K562 (cell line): ENCODE data around the gene OTOG. TPM values are rescaled to one million over a fixed set of nuclear protein-coding genes. Genes with fewer than 3 reads are reported as not detected.

Experiments used
- ATAC-seq: fragments of 200-7000 bp; cut with Tn5 transposase; 3 replicates; pipeline ENCODE4 v1.9.1; 2020; ENCODE audit warnings: moderate library complexity
- BruUV-seq: library from RNA; stranded (reverse); fragments of 400-500 nt; replicated peaks from 2 replicates; lab custom pipeline; 2021; lab: Mats Ljungman, UMichigan
- CTCF ChIA-PET: fragments of 300-600 bp; formaldehyde crosslinking; extraction: SDS; loops from one replicate; lab custom pipeline; 2021; ENCODE audit warnings: low intra/inter-chr PET ratio; lab: Yijun Ruan, JAX
- POLR2A ChIA-PET: fragments of 300-600, 350-650 bp; sonication (Branson Sonifier 250); formaldehyde crosslinking; extraction: SDS; loops from one replicate; lab custom pipeline; 2021; ENCODE audit warnings: antibody characterized with exemption, inconsistent platforms; lab: Yijun Ruan, JAX
- DNase-seq, 4 experiments: peaks; one replicate each; pipeline versions ENCODE4 v3.0.0 to v3.0.0-alpha.2; 2011 to 2018; ENCODE audit warnings: low spot score in 3 of 4, mixed read lengths in 3 of 4; ENCODE audit errors: extremely low read depth in 1 of 4
- FAIRE-seq: peaks from 2 replicates; lab custom pipeline; 2011; peaks lifted over from hg19 to GRCh38; lab: Jason Lieb, UNC
- H2AFZ ChIP-seq: 2 replicates; pipeline ENCODE4 v1.6.0; 2011; ENCODE audit warnings: low read depth, low read length, control low read depth, inconsistent platforms
- H3K27ac ChIP-seq: fragments of 200-600 bp; 3 replicates; pipeline ENCODE4 v1.8.0; 2011; ENCODE audit warnings: low read depth, mild to moderate bottlenecking, control low read depth, inconsistent platforms, low read length, moderate library complexity, mixed read lengths; ENCODE audit errors: extremely low read depth
- H3K27me3 ChIP-seq, 2 experiments: fragments of 300-600 bp in 1 of 2; 2 replicates in 1 of 2; 3 replicates in 1 of 2; pipeline versions ENCODE4 v1.6.0 to v1.8.0; 2011; ENCODE audit warnings: inconsistent platforms in 2 of 2, low read length in 2 of 2, mild to moderate bottlenecking in 1 of 2, mixed read lengths in 1 of 2, moderate library complexity in 1 of 2; ENCODE audit not compliant: control insufficient read depth in 2 of 2, insufficient read depth in 2 of 2
- H3K36me3 ChIP-seq: fragments of 300-600 bp; 3 replicates; pipeline ENCODE4 v1.8.0; 2011; ENCODE audit warnings: mild to moderate bottlenecking, low read length, inconsistent platforms; ENCODE audit not compliant: control insufficient read depth, insufficient read depth
- H3K4me1 ChIP-seq, 2 experiments: fragments of 200-600 bp in 1 of 2; replicated peaks in 1 of 2; 2 replicates in 1 of 2; 3 replicates in 1 of 2; pipeline versions ENCODE4 v1.5.1 to v1.8.0; 2011; ENCODE audit warnings: inconsistent platforms in 2 of 2, low read length in 2 of 2, mild to moderate bottlenecking in 1 of 2, mixed read lengths in 1 of 2, moderate library complexity in 1 of 2; ENCODE audit not compliant: control insufficient read depth in 2 of 2, insufficient read depth in 2 of 2
- H3K4me2 ChIP-seq: 2 replicates; pipeline ENCODE4 v1.6.1; 2011; ENCODE audit warnings: low read length, control low read depth, inconsistent platforms, mixed read lengths; ENCODE audit not compliant: insufficient read depth
- H3K4me3 ChIP-seq: fragments of 200-600 bp; sonication (generic), shearing (Covaris generic); 2 replicates; pipeline ENCODE4 v1.5.1; 2016; ENCODE audit warnings: control low read depth, inconsistent platforms
- H3K79me2 ChIP-seq: fragments of 200-600 bp; 3 replicates; pipeline ENCODE4 v1.8.0; 2011; ENCODE audit warnings: low read length, inconsistent platforms; ENCODE audit not compliant: control insufficient read depth, insufficient read depth
- H3K9ac ChIP-seq, 2 experiments: 2 replicates each; pipeline versions ENCODE4 v1.6.0 to v1.6.1; 2011; ENCODE audit warnings: low read depth in 2 of 2, low read length in 2 of 2, control low read depth in 1 of 2, inconsistent platforms in 1 of 2, mild to moderate bottlenecking in 1 of 2, mixed read lengths in 1 of 2; ENCODE audit not compliant: insufficient read depth in 1 of 2
- H3K9me1 ChIP-seq: one replicate; pipeline ENCODE4 v1.6.0; 2011; ENCODE audit warnings: inconsistent platforms, mild to moderate bottlenecking, low read length, moderate library complexity; ENCODE audit not compliant: control insufficient read depth, insufficient read depth
- H3K9me3 ChIP-seq: replicated peaks from 2 replicates; pipeline ENCODE4 v1.5.1; 2011; ENCODE audit warnings: low read depth, low read length, inconsistent platforms; ENCODE audit not compliant: control insufficient read depth, insufficient read depth
- H4K20me1 ChIP-seq: replicated peaks from 2 replicates; pipeline ENCODE4 v1.6.1; 2011; ENCODE audit warnings: low read length, inconsistent platforms, mixed read lengths; ENCODE audit not compliant: control insufficient read depth, insufficient read depth
- DDX20 ChIP-seq: fragments of 450-650 bp; IDR thresholded peaks from 2 replicates; pipeline ENCODE4 v1.6.1; 2016; ENCODE audit warnings: missing genetic modification characterization, low read depth, mild to moderate bottlenecking, missing compliant biosample characterization, moderate library complexity
- EZH2 ChIP-seq: IDR thresholded peaks from 2 replicates; pipeline ENCODE4 v1.6.1; 2012; ENCODE audit warnings: low read depth, mild to moderate bottlenecking, inconsistent platforms, low read length, borderline replicate concordance
- JUND ChIP-seq, 2 experiments: IDR thresholded peaks; 2 replicates in 1 of 2; 3 replicates in 1 of 2; pipeline ENCODE4 v1.6.1; 2011; ENCODE audit warnings: borderline replicate concordance in 2 of 2, low read depth in 2 of 2, low read length in 2 of 2, improper control_type of control experiment in 1 of 2, missing biosample characterization in 1 of 2, missing genetic modification characterization in 1 of 2, missing genetic modification reagents in 1 of 2
- NR4A1 ChIP-seq, 2 experiments: fragments of 250-450 bp in 1 of 2; fragments of 450-650 bp in 1 of 2; sonication (Bioruptor Pico) in 1 of 2; IDR thresholded peaks; 2 replicates each; pipeline versions ENCODE4 v1.4.0 to v1.6.1; 2016 to 2020; ENCODE audit warnings: mild to moderate bottlenecking in 2 of 2, missing compliant biosample characterization in 1 of 2, missing genetic modification characterization in 1 of 2, moderate library complexity in 1 of 2
- POLR2G ChIP-seq: fragments of 200-400 bp; formaldehyde crosslinking; IDR thresholded peaks from 2 replicates; pipeline ENCODE4 v1.6.1; 2017; ENCODE audit warnings: low read depth, mild to moderate bottlenecking, antibody characterized with exemption, low read length, moderate library complexity
- RBM17 ChIP-seq: fragments of 200-400 bp; formaldehyde crosslinking; IDR thresholded peaks from 2 replicates; pipeline ENCODE4 v1.6.1; 2017; ENCODE audit warnings: low read depth, mild to moderate bottlenecking, low read length, borderline replicate concordance
- TCFL5 ChIP-seq: fragments of 250-450 bp; sonication (Bioruptor Pico); conservative IDR thresholded peaks from 2 replicates; pipeline ENCODE4 v1.6.1; 2021; ENCODE audit warnings: mild to moderate bottlenecking, moderate library complexity, matching md5 sums
- ZNF217 ChIP-seq: sonication (generic); formaldehyde crosslinking; IDR thresholded peaks from 2 replicates; pipeline ENCODE4 v1.8.0; 2022; ENCODE audit warnings: mild to moderate bottlenecking, missing genetic modification reagents
- ZNF232 ChIP-seq: sonication (generic); formaldehyde crosslinking; IDR thresholded peaks from 2 replicates; pipeline ENCODE4 v1.8.0; 2022; ENCODE audit warnings: mild to moderate bottlenecking, missing genetic modification reagents
- ZNF41 ChIP-seq: fragments of 250-450 bp; sonication (Bioruptor Pico); conservative IDR thresholded peaks from 2 replicates; pipeline ENCODE4 v1.4.0; 2020; ENCODE audit warnings: mild to moderate bottlenecking
- WGBS: fragments of 100-300 bp; shearing (Covaris generic); methylation state at CpG from one replicate; pipeline ENCODE4 v1.1.6; 2016; ENCODE audit warnings: low coverage, mixed read lengths; ENCODE audit not compliant: insufficient coverage; ENCODE audit errors: missing lambda C conversion rate; 5-methylcytosine and 5-hydroxymethylcytosine counted together
- in situ Hi-C: fragments of 300-500 bp; cut with MboI; formaldehyde crosslinking; loops from 4 replicates; pipeline ENCODE4 v1.15.0; 2018; ENCODE audit warnings: inconsistent platforms, mixed read lengths
- intact Hi-C: fragments of 100-400 bp; cut with micrococcal nuclease; formaldehyde crosslinking; loops from 2 replicates; pipeline ENCODE4 v1.14.2; 2022
- polyA plus RNA-seq, 8 experiments: library from polyadenylated mRNA; depleted of rRNA in 4 of 8; stranded (reverse) in 5 of 8; unstranded in 3 of 8; fragments of >200 nt; fragmentation: Nextera tagmentation in 2 of 8; fragmentation: Illumina TruSeq in 1 of 8; extraction: Ambion mirVana in 2 of 8; extraction: Trizol in 1 of 8; gene quantifications; 2 replicates each; pipeline versions ENCODE4 v1.2.1 to v1.2.3, GENCODE V29; 2011 to 2014; ENCODE audit warnings: inconsistent platforms in 1 of 8, missing spikeins in 1 of 8
- total RNA-seq, 7 experiments: library from RNA; depleted of rRNA in 6 of 7; stranded (reverse); fragments of >200 nt in 6 of 7; fragmentation: Illumina TruSeq in 2 of 7; extraction: Trizol in 2 of 7; gene quantifications; 2 replicates each; pipeline versions ENCODE4 v1.2.1 to v1.2.3, GENCODE V29; 2011 to 2021; ENCODE audit warnings: low replicate concordance in 1 of 7
- TF ChIP-seq, protein P1 (sequence below): fragments of 450-650 bp; IDR thresholded peaks from 2 replicates; pipeline ENCODE4 v1.6.1; 2017; ENCODE audit warnings: antibody characterized with exemption, mild to moderate bottlenecking
- TF ChIP-seq, protein P2 (sequence below): sonication (generic); formaldehyde crosslinking; IDR thresholded peaks from 2 replicates; pipeline ENCODE4 v1.8.1; 2023; ENCODE audit warnings: missing genetic modification reagents, mild to moderate bottlenecking, borderline replicate concordance

Gene OTOG
- total and polyA plus RNA-seq, 9 of the 15 experiments (the other 6 are each of a cell fraction or from before 2014, with no cell fraction given): not detected

DNA sequence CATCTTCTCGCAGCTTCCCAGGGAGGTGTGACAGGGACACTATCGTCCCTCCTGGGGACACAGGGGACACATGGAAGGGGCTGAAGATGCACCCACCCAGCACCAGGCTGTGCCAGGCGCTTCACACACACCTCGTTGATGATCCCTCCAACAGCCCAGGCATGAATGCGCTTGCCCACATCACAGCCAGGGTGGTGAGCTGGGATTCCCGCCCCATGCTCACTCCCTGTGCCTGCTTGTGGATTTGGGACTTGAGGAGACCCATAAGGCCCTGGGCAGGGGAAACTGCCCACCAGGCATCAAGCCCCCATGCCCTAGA, 57.8 kb downstream of the OTOG start:
- in situ Hi-C loops: loop anchor here (10.0 kb wide), 1 partner anchor 120 kb away; no protein-coding TSS in a partner anchor
- no peak for DNase-seq
- no peak for TF ChIP-seq DDX20 (tag)
- TF ChIP-seq, protein P1, sequence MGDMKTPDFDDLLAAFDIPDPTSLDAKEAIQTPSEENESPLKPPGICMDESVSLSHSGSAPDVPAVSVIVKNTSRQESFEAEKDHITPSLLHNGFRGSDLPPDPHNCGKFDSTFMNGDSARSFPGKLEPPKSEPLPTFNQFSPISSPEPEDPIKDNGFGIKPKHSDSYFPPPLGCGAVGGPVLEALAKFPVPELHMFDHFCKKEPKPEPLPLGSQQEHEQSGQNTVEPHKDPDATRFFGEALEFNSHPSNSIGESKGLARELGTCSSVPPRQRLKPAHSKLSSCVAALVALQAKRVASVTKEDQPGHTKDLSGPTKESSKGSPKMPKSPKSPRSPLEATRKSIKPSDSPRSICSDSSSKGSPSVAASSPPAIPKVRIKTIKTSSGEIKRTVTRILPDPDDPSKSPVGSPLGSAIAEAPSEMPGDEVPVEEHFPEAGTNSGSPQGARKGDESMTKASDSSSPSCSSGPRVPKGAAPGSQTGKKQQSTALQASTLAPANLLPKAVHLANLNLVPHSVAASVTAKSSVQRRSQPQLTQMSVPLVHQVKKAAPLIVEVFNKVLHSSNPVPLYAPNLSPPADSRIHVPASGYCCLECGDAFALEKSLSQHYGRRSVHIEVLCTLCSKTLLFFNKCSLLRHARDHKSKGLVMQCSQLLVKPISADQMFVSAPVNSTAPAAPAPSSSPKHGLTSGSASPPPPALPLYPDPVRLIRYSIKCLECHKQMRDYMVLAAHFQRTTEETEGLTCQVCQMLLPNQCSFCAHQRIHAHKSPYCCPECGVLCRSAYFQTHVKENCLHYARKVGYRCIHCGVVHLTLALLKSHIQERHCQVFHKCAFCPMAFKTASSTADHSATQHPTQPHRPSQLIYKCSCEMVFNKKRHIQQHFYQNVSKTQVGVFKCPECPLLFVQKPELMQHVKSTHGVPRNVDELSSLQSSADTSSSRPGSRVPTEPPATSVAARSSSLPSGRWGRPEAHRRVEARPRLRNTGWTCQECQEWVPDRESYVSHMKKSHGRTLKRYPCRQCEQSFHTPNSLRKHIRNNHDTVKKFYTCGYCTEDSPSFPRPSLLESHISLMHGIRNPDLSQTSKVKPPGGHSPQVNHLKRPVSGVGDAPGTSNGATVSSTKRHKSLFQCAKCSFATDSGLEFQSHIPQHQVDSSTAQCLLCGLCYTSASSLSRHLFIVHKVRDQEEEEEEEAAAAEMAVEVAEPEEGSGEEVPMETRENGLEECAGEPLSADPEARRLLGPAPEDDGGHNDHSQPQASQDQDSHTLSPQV: no peak
- TF ChIP-seq JUND (IDR thresholded peaks at IDR 0.05; ENCODE audit: borderline replicate concordance, low read depth, low read length): no peak
- no peak for TF ChIP-seq JUND (tag; IDR thresholded peaks at IDR 0.05; ENCODE audit: borderline replicate concordance, low read depth, low read length)
- TF ChIP-seq RBM17: no peak
- TF ChIP-seq NR4A1 (CRISPR knock-in tag; IDR thresholded peaks at IDR 0.05): no peak
- TF ChIP-seq NR4A1 (tag; IDR thresholded peaks at IDR 0.05): no peak
- no peak for TF ChIP-seq POLR2G
- TF ChIP-seq TCFL5 (CRISPR knock-in tag): no peak
- TF ChIP-seq ZNF217 (CRISPR knock-in tag): no peak
- TF ChIP-seq, protein P2, sequence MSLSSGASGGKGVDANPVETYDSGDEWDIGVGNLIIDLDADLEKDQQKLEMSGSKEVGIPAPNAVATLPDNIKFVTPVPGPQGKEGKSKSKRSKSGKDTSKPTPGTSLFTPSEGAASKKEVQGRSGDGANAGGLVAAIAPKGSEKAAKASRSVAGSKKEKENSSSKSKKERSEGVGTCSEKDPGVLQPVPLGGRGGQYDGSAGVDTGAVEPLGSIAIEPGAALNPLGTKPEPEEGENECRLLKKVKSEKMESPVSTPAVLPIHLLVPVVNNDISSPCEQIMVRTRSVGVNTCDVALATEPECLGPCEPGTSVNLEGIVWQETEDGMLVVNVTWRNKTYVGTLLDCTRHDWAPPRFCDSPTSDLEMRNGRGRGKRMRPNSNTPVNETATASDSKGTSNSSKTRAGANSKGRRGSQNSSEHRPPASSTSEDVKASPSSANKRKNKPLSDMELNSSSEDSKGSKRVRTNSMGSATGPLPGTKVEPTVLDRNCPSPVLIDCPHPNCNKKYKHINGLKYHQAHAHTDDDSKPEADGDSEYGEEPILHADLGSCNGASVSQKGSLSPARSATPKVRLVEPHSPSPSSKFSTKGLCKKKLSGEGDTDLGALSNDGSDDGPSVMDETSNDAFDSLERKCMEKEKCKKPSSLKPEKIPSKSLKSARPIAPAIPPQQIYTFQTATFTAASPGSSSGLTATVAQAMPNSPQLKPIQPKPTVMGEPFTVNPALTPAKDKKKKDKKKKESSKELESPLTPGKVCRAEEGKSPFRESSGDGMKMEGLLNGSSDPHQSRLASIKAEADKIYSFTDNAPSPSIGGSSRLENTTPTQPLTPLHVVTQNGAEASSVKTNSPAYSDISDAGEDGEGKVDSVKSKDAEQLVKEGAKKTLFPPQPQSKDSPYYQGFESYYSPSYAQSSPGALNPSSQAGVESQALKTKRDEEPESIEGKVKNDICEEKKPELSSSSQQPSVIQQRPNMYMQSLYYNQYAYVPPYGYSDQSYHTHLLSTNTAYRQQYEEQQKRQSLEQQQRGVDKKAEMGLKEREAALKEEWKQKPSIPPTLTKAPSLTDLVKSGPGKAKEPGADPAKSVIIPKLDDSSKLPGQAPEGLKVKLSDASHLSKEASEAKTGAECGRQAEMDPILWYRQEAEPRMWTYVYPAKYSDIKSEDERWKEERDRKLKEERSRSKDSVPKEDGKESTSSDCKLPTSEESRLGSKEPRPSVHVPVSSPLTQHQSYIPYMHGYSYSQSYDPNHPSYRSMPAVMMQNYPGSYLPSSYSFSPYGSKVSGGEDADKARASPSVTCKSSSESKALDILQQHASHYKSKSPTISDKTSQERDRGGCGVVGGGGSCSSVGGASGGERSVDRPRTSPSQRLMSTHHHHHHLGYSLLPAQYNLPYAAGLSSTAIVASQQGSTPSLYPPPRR (CRISPR knock-in tag): no peak
- TF ChIP-seq ZNF41: no peak
- TF ChIP-seq ZNF232 (CRISPR knock-in tag): no peak
- no peak for TF ChIP-seq EZH2

More for the DNA sequence above, 57.8 kb downstream of the OTOG start:
- POLR2A ChIA-PET: interaction anchor here (0.6 to 0.7 kb wide), 3 partner anchors 29 to 248 kb away, joined by 3 to 5 read pairs (median 3); partner anchors contain the start of gene USH1C
- no peaks in the 10 kb centered on the region for H3K9me3 ChIP-seq
- no peak overlapping the region for H3K4me2 ChIP-seq
- FAIRE-seq (no peak), ATAC-seq (no peak)
- H3K27me3 ChIP-seq: peaks cover 0 to 38% of the 10 kb centered on the region in 2 experiments; a peak in 2 of 5 replicates
- no peak overlapping the region for H2AFZ ChIP-seq
- WGBS: 0% methylated on average over 6 of the region's 6 CpGs
- no peak overlapping the region for H3K27ac ChIP-seq
- intact Hi-C loops: no loop called here
- H3K9ac ChIP-seq: no peak overlapping the region
- CTCF ChIA-PET: no interaction called here
- no peaks in the 10 kb centered on the region for H3K9me1 ChIP-seq
- no TSS peak for BruUV-seq
- peaks cover 6% of the 10 kb centered on the region; the same call in 1 of the 2 replicates for H4K20me1 ChIP-seq
- H3K79me2 ChIP-seq: no peaks in the 10 kb centered on the region
- H3K36me3 ChIP-seq: no peaks in the 10 kb centered on the region
- peaks cover 0 to 3% of the 10 kb centered on the region in 2 experiments; a peak in 1 of 5 replicates for H3K4me1 ChIP-seq
- H3K4me3 ChIP-seq: no peak overlapping the region
